GM19099 (cell line): Measurements from ENCODE around the gene KDM5C.

Source experiments
- POLR2A ChIP-seq: IDR thresholded peaks from 3 replicates; pipeline ENCODE4 v1.6.1; 2011; ENCODE audit warnings: low read depth; ENCODE audit not compliant: insufficient read length; ENCODE audit errors: extremely low read depth

KDM5C gene

DNA sequence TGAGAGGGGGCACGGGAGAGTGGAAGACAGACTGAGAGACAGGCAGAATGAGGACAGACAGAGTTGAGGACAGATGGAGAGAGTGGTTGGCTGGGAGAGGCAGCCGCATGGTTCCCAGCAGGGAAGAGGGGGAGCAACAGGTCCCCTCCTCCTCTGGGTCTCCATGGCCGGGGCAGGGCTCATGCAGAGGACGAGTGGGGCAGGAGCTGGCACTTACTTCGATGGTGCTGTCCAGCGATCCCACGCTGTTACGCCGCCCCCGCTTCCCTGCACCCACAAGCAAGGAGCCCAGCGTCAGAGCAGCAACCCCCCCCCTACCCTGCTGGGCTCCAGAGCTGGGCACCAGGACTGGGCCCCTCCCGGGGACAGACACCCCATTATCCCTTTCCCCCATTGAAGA, 10.6 kb upstream of the KDM5C start:
- no peak for TF ChIP-seq POLR2A

DNA sequence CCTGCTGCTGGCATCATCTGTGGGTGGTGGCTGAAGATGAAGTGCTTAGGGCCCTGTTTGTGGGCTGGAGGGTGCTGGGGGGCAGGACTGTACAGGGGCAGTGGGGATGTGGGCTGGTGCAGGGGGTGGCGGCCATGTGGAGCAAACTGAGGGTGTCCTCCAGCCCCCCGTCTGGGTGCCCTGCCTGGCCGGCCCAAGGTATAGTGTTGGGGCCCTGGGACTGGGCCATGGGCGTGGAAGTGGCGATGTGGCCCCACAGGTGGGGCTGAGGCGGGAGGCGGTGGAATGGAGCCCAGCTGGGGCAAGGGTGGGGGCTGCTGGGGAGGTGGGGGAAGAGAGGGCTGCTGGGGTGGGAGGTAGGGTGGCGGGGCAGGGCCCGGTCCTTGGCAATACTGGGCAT, 9.5 kb upstream of the KDM5C start:
- no peak for TF ChIP-seq POLR2A

DNA sequence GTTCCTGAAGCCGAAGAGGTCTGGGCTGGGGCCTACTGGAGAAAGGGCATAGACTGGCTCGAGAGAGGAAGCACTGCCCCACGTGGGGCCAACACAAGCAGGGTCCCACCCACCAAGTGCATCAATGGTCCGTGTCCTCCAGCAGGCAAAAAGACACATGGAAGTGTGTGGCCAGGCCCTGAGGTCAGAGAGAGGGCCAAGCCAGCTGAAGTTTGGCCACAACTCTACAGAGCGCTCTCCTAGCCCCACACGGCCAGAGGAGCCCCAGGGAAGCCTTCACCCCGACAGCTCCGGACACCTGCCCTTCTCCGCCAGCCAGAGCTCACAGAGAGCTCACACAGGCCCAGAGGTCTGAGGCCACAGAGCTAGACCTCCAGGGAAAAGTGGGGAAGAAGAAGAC, 8.5 kb upstream of the KDM5C start:
- TF ChIP-seq POLR2A = no peak

DNA sequence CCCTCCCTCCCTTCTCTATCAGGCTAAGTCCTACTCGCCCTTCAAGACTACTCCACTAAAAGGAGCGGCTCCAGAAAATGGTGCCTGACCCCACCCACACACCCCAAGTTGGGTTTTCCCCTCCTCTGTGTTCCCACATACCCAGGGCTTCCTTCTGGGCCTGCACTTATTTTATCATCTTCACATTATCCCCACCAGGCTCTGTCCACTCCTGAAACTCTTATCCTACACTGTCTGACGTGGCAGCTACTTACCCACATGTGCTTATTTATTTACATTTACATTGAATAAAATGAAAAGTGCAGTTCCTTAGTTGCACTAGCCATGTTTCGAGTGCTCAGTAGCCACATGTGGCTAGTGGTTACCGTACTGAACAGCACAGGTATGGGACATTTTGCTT, 5.1 kb upstream of the KDM5C start:
- TF ChIP-seq POLR2A = no peak

DNA sequence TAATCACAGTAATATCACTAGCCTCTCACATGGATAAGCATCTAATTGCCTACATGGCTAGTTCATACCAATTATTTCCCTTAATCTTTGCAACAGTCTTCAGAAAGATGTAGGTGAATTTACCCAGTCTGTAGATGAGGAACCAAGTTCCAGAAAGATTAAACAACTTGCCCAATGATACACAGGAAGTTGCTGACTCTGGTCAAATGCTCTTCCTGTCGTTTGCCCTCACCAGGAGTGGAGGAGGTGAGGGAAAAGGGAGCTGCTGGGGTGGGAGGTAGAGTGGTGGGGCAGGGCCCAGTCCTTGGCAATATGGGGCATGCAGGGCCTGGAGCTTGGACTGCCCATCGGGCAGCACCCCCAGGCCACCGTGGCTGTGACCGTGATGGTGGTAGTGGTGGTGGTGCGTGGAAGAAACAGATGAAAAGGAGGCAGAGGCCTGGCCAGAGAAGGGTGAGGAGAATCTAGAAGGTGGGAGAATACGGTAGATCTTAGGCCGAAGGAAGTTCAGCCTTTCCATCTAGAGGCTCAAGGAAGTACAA, 2.3 kb upstream of the KDM5C start:
- TF ChIP-seq POLR2A = no peak

DNA sequence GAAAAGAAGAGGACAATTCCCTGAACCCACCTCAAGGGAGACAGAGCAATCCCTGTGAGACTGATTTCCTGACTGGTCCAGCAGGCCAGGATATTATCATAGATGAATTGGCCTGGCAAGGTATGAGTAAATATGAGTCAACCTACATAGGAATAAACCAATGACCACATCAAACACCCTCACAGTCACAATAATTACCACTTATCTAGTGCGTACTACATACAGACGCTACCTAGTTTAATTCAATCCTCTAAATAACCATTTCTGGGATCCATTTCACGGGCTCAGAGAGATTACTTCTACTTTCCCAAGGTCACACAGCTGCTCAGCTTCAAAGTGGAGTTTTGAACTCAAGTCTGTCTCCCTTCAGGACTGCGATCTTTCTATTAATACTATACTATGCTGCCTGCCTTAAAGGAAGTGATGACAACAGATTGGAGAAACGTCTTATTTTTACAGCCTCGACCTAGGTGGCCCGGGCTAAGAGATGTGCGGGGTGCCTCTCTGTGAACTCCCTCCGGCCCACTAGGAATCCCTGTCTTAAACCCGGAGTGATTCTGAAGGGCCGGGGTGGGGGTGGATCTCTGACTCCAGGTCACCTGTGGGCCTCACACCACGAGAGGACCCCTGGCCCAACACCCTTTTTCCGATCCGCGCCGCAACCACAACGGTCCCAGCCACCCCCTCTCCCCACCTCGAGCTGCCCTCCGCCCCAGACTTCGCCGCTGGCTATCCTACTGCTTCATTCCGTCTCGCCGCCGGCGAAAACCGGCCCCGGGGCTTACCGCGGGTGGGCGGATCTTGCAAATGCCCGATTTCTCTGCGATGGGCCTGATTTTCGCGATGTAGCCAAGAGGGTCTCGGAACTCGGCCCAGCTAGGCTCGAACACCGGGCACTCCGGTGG, 800 bp downstream of the KDM5C start:
- TF ChIP-seq POLR2A = no peak

DNA sequence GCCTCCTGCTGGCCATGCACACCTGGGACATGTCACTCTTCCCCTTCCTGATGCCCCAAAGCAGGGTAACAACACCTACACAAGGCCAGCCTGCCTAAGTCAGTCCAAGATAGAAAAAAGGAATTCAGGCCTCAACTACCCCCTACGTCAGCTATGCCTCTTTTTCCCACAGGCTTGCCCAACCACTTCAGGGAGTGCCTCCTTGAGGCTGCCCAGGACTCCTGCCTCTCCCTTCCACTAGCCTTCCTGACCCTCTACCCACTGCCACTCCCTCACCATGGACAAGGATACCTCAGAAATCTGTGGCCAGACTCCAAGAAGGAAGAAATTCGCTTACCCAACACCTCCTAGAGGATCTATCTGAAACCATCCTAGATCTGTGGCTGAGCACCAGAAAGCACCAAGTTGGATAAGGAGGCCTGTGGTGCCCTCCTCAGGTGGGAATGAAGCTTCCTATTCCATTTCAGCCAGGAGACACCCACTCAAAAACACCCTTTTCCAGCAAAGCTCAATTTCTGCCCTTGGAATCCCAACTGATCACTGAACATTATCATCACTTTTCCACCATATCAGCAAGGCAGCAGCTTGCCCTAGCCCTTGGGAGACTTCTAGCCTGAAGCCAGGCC, 1.8 kb downstream of the KDM5C start:
- TF ChIP-seq POLR2A = no peak

DNA sequence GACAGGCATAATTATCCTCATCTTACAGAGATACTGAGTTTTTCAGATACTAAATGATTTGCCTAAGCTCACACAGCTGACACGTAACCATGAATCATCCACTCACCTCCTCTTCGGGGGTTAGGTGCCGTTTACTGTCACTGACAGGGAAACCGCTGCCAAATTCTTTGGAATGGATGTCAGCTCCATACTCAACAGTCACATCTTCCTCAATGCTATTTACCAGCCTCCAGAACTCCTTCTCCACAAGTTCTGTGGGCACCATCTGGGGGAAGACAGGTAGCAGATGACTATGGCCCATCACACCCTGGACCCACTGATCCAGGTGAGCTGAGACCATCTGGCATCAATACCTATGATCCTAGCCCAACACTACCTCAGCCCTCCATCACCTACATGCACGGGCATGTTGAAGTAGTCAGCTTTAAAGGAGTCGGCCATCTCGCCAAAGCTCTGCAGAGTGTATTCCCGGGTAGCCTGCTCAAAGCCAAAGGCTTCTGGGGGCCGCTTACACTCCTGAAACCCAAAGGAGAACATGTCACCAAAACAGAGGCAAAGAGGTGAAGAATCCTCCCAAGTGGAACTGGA, 13.5 kb downstream of the KDM5C start:
- no peak for TF ChIP-seq POLR2A

DNA sequence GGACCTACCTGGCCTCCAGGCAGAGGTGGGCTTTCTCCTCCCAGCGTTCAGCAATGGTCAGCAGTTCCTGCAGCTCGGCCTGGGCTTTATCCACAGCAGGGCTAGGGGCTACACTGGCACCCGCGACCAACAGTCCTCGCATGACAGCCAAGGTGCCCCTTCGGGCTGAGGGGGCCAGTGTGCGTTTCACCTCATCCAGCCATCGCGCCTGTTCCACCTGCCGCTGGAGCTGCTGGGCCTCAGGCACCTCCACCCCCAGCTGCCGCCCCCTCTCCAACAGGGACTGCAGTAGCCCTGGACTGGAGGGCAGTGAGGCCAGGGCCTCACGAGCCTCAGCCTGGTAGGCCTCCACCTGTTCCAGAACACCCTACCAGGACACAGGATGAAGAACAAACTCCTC, 28.3 kb downstream of the KDM5C start:
- no peak for TF ChIP-seq POLR2A

DNA sequence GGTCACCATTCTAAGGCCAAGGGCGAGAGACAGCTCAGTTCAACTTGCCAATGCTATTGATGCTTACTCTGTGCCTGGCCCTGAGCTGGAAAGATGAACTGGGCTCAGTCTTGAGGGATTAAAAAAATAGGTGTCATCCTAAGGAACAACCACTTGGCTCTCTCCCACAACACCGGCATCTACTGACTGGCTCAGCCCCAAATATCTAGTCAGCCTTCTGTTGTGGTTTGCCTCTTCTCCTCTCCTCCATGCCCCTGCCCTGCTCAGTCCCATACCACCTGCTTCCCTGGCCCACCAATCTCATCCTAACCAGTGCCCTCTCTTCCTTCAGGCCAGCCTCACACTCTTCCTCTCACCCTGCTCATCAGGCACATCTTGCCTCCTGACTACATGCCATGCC, 29.6 kb downstream of the KDM5C start:
- no peak for TF ChIP-seq POLR2A

DNA sequence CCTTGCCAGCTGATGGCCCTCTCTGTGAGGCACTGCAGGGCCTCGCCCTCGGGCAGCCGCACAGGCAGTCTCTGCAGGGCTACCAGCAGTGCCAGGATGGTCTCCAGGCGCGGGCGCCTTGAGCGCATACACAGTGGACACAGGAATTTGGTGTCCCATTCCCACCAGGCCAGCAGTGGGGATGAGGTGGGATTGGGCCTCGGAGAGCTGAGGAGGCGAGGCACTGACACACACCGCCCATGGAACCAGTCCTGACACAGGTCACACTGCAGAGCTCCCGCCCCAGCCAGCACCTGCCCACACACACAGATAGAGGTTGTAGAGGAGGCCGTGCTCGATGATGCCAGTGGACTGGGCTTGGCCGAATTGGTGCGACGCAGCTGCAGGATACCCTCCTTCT, 30.7 kb downstream of the KDM5C start:
- TF ChIP-seq POLR2A = no peak

DNA sequence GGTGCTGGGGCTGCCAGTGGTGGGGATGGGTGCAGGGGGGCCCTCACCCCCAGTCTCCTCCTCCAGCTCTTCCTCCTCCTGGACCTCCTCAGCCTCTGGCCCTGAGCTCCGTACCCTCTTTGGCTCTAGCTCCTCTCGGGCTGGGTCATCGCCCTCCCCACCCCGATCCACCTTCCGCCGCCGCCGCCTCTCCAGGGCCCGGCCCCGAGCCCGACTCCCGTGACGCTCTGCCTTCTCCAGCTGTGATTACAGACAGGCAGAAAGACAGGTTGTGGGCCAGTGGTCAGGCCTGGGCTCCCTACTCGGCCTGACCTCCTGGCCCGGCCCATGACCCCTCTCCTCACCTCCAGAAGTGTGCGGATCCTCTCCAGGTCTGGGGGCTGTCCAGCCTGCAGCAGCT, 31.9 kb downstream of the KDM5C start:
- TF ChIP-seq POLR2A = no peak

DNA sequence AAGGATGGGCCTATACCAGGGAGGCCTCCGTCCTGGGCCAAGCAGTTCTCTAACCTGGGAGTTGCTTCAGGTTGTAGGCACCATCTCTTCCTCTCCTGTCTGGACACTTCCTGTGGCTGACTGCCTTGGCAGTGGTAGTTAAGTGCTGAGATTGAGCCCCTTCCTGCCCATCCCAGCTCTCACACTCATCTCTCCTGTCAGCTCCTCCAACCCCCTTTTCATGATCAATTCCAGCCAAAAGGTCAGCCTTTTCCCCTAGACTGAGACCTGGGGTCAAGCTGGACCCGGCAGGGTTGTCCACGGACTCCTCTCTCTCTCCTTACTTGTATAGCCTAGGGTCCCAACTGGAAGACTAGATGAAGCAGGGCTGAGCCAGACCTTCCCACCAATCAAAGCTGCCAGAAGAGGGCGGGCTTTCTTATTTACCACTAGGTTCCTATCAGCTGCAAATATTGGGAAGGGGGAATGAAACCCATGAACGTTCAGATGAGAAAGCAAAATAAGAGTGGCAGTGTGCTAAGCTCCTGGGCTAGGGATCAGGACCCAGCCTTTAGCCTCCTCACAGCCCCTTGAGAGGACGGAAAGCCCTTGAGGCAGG, 34.5 kb downstream of the KDM5C start:
- TF ChIP-seq POLR2A = no peak

DNA sequence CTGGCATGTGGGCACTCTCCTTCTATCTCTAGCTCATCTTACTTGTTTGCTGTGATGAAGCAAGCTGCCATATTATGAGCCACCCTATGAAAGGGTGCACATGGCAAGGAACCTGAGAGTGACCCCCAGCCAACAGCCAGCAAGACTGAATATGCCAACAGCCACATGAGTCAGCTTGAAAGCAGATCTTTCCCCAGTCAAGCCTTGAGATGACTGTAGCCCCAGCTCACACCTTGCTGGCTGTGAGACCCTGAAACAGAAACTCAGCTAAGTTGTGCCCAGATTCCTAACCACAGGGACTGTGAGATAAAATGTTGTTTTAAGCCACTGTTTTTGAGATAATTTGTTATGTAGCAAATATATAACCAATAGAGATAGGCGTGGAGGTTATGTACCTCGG, 36.2 kb downstream of the KDM5C start:
- no peak for TF ChIP-seq POLR2A

DNA sequence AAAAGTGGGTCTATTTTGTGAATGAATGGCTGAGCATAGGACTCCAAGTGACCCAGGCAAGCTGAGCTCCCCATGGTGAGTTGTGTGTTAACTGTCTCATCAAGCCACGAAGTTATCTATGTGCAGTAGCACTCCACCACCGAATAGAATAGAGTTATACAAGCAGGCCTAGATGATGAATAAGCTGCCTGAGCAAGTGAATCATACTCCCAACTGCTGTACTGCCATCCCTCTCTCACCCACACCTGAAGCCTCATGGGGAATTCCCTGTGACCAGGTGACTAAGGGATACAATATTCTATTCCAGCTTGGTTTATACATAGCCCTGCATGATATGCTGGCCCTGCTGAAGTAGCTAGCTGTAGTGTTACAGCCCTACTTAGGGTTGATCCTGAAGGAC, 38.7 kb downstream of the KDM5C start:
- no peak for TF ChIP-seq POLR2A

DNA sequence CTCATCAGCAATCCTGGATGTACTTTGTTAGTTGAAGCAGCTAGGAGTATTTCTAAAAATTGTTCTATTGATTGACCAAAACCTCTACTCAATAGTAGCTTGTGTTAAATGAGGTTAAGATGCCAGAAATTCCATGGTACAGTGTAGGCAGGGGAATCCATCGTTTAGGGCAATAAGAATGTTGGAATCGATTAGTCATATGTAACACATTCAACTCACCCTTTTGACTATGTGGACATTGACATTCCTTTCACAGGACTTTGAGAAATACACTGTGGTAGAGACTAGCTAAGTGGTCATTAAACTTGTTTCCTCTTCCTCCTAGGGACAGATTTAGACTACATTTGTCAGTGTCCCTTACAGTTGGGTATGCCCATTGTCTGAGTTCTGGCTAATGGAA, 40.2 kb downstream of the KDM5C start:
- no peak for TF ChIP-seq POLR2A

DNA sequence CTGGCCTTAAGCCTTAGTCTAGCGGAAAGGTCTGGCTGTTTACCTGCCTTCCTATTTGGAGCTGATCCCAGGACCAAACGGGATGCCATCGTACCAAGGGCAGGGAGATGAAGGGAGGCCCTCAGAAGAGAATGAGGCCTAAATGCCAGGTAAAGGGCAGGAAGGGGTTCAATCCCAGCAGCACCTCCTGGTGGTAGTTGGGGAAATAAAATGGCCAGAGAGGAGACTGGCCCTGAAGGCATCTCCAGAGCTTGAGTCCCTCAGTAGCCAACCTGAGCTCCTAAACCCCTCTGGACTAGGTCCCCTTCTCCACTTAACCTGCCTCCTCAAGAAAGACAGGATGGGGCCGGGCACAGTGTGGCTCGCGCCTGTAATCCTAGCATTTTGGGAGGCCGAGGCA, 53.7 kb downstream of the KDM5C start:
- no peak for TF ChIP-seq POLR2A
